Suppressor macrophage (primary cell): ENCODE data around the gene HIPK1.
"Not testable (repeated sequence)": the region's sequence is repeated elsewhere in the genome, so short reads cannot be mapped to it uniquely, and the experiment has no call there.

Experiments
- DNase-seq, 4 experiments: peaks; one replicate each; pipeline ENCODE4 v3.0.0-alpha.2; 2020 to 2022

Gene HIPK1

DNA sequence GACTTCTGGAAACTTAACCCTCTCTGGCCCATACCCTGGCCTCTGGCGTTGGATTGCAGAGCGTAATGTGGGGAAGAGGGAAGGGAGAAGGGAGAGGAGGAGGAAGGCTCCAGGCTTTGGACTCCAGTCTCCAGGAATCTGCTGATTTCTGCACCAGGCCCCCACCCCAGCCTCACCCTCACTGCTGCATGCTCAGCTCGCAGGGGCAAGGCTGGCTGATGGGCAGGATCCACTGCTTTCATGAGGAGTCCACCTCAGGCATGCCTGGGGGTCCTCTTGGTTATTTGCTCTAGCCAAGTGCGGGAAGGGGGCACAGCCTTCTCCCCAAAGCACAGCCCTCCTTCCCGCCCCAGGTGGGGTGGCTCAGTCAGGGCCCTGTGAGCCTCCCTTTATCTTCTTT is 53.8 kb downstream of the HIPK1 start:
- DNase-seq: no peak

DNA sequence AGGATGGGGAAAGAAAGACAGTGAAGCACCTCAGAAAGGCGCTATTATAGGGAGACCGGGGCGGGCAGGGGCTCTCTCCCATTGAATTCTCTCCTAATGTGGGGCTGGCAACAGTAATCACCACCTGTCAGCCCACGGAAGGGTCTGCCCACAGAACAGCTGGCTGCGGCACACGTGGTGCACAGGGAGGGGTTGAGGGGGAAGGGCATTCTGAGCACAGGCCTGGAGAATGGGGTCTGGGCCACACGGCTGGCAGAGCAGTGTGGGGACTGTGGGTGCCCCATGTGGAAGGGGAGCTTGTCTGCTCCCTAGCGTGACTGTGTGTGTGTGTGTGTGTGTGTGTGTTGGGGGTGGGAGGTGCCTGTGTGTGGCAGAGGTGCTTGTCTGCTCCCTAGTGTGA is 54.3 kb downstream of the HIPK1 start:
- DNase-seq: no peak

GRCh38 chr1:113983826-113984225 is 54.7 kb downstream of the HIPK1 start:
- no peak for DNase-seq

DNA sequence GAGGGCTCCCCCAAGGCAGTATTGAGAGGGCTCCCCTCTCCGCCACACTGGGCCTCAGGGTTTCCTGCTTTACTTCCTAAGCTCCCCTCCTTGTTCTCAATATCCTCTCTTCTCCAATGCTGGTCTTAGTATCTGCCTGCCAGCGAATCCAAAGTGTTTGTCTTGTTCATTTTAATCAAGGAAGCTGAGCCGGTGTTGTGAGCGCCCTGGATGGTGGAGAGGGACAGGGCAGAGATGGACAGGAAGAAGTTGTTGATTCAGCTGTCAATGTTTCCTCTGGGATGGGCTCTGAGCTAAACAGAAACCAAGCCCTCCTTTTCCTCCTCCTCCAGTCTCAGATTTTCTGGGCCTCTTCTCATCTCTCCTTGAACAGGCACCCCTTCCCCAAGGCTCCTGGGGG is 55.6 kb downstream of the HIPK1 start:
- no peak for DNase-seq

DNA sequence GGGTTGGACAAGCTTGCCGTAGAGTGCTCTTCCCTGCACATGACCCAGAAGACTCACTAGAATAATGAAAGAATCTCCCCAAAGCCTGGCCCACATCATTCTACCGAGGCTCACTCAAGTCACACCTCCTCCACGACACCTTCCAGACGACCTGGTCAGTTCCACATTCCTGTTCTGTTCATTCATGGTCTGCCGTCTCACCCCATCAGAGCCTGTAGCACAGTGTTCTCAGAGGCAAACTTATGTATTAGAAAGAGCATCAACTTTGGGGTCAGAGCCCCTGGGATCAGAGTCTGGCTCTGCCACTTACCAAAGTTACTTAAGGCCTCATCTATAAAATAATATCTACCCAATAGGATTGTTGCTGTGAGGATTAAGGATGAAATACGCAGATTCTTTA is 57.7 kb downstream of the HIPK1 start:
- no peak for DNase-seq

DNA sequence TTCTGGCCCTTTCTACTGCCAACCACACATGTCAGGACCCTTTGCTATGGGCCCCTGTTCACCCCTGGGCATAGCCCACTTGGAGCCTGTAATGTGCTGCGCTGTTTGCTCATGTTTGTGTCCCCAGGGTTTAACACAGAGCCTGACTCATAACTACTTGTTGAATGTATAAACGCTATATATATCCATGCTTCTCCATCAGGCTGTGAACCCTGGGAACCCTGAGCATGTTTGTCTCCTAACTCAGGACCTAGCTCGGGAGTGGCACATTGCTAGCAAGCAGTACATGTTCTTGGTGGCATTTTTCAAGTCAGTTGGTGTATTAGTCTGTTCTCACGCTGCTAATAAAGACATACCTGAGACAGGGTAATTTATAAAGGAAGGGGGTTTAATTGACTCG is 58.1 kb downstream of the HIPK1 start:
- DNase-seq: no peak

- no peak for DNase-seq
These were observed 61.4 kb downstream of the HIPK1 start for GRCh38 chr1:113990530-113990929.

GRCh38 chr1:113990961-113991360 is 61.8 kb downstream of the HIPK1 start:
- DNase-seq: no peak

- DNase-seq: no peak
These were observed 62.4 kb downstream of the HIPK1 start for GRCh38 chr1:113991467-113991997.

DNA sequence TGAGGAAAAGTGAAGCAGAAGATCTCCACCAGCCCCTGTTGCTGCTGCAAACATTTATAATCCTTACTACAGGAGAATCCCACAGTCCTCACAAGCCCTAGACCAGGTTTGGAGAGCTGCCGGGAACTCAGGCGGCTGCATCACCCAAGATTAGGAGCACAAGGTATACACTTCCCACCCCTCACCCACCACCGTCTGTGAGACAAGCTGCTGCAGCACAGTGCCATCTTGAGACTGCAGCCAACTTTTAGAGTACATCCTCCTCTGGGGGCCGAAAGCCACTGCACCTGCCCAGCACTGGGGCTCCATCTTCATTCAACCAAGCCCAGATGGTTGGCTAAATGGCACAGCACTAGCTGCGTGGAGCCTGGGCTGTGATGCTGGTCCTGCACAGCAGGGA is 63.9 kb downstream of the HIPK1 start:
- no peak for DNase-seq

DNA sequence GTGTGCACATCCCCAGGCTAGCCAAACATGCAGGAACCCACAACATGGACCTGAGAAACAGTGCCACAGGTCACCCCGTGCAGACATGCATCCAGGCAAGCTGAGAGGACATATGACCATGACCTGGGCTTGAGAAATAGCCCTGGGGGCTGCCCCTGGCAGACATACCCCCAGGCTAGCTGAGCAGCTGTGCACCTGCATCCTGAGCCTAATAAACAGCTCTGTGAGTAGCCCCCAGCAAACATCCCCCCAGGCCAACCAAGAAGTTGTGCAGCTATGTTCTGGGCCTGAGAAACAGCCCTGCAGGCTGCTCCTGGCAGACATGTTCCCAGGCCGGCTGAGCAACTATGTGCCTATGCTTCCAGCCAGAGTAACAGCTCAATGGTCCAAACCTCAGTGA is 64.6 kb downstream of the HIPK1 start:
- no peak for DNase-seq

GRCh38 chr1:113995382-113995781 is 66.3 kb downstream of the HIPK1 start:
- no peak for DNase-seq

DNA sequence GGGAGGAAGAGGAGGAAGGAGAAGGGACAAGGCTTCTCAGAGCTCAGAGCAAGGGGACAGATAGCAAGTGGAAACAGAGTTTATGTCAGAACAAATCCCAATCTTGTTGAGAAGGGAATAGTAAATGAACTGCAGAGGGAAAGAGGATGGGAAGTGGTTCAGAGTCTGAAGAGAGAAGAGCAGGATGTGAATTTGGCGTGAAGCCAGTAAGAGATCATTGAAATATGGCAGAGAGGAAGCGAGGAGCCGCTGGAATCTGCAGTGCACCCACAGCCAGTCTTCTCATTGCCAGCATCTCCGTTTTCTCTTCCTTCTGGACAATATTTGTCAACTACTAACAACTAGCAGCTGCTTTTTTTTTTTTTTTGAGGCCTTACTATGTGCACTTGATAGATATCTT is 69.2 kb downstream of the HIPK1 start:
- peak; percentile 46 to 80 (median 62) for DNase-seq

GRCh38 chr1:113999233-113999632 is 70.1 kb downstream of the HIPK1 start:
- no peak for DNase-seq

GRCh38 chr1:113999799-114000198 is 70.7 kb downstream of the HIPK1 start:
- no peak for DNase-seq

DNA sequence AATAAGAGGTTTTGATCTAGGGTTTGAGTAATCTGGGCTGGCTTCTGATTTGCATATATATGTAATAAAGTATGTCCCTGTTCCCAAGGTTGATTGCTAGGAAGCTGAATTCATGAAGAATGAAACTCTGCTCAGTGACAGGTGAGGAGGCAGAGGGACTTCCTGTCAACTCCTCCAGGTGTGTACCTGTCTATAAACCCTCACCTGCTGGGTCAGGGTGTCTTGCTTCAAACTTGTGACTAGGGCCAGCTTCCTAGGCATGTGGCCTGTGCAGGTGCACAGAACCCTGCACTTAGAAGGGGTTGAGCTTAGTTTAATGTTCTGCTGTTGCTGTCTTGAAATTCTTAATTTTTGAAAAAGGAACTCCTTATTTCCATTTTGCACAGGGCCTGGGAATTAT is 71.3 kb downstream of the HIPK1 start:
- DNase-seq: no peak

DNA sequence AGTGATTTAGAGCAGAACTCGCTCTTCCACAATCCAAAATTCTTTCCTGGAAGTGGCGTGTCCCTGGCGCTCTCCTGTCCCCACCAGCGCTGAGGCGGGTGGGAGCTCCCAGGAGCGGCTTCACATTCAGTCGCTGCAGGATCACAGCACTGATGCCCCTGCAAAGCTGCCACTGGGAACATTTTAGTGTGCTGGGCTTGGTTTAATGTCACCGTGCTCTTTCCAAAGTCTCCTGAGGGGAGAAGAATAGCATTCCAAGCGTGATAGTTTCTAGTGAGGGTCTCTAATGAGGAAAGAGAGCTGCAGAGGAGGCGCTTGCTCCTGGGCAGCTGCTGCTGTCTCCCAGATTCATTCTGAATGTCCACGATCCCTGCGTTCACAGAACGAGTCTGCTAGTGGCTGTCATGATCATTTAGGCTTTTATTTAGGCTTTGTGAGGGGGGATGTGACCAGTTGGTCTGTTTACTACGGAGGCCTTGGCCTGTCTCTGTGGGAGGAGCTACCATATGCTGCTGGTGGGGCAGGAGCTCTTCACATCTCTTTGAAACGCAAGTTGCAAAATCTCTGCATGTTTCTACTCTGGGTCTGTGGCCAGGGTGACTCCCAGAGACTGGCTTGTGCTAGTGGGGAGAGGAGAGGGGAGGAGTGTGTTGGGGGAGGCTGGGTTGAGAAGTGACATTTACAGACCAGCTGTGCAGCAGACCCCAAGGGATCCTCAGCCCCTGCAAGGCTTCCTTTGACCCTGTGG is 73.5 kb downstream of the HIPK1 start:
- no peak for DNase-seq

GRCh38 chr1:114003431-114003830 is 74.3 kb downstream of the HIPK1 start:
- peak in 2 of 4 experiments; percentile 26 to 27 for DNase-seq

DNA sequence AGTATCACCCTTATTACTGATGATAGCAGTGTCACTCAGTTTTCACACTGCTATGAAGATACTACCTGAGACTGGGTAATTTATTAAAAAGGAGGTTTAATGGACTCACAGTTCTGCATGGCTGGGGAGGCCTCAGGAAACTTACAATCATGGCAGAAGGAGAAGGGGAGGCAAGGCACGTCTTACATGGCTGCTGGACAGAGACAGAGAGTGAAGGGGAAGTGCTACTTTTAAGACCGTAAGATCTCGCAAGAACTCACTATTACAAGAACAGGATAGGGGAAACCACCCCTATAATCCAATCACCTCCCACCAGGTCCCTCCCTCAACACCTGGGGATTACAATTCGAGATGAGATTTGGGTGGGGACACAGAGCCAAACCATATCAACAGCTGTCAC is 77.7 kb downstream of the HIPK1 start:
- not testable (repeated sequence) for DNase-seq

GRCh38 chr1:114008480-114008941 is 79.4 kb downstream of the HIPK1 start:
- DNase-seq: no peak

DNA sequence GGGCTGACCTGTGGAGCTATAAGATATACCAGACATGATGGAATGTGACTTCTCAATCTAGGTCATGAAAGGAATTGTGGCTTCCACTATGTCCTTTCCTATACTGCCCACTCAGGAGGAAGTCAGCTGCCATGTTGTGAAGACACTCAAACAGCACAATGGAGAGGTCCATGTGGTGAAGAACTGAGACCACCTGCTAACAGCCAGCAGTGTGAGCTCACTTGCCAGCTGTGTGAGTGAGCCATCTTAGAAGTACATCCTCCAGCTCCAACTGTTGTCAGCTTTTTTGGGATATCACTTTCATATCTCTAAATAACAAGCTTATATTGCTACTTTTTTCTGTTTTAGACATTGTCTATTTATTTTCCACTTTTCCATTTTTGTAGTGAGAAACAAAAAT is 79.9 kb downstream of the HIPK1 start:
- DNase-seq: no peak

- DNase-seq: no peak
These were observed 80.3 kb downstream of the HIPK1 start for GRCh38 chr1:114009393-114009792.

DNA sequence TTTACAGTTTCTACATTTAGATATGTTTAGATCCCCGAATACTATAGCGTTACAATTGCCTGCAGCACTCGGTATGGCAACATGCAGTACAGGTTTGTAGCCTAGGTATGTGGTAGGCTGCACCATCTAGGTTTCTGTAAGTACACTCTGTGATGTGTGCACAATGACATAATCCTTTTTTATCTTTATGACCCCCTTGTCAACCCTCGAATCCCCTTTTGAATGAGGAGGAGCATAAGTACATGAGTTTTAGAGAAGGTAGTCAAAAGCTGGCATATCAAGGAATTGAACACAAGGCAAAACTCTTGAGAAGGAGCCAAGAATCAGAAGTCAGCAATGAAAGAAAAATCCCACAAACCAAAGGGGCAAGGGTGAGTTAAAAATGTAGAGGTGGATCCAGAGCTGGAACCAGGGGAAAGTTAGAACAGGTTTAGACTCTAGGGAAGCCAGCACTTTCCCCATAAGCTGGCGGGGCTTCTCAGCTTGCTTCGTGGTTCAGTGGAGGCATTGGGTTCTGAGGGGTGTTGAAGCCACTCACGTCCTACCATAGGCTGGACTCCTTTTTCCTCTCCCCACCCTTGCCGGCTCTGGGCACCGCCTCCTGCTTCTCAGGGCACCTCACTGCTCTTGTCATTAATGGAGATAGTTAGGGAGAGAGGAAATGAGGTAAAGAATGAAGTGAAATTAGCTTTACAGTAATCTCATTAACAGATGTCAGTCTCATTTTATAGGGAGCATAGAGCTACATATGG is 81.5 kb downstream of the HIPK1 start:
- no peak for DNase-seq

DNA sequence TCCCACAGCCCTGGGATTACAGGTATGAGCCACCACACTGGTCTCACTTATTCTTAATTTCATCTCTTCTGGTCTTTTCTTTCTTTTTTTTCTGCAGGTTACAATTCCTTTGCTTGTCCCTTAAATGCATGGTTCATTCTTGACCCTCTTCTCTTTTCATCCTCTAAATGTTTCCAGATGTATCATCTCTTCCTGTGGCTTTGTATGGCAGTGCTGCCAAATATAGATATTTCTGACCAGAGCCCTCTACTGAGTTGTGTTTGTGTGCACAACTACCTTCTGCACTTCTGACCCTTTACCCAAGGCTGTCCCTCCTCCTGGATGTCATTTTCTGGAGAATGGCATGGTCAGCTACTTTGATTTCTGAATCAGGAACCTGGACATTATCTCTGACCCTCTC is 82.7 kb downstream of the HIPK1 start:
- no peak for DNase-seq
